Sigmoid colon (tissue), 7 donors: ENCODE data around the gene MDFI. TPM values are rescaled to one million over a fixed set of nuclear protein-coding genes. Genes with fewer than 3 reads are reported as not detected.

Source experiments
- DNase-seq: peaks from one replicate; pipeline ENCODE4 v3.0.0-alpha.2; 2019
- H3K27ac ChIP-seq, 4 donors: fragments of 200-600 bp; sonication (generic); one replicate each; pipeline ENCODE4 v1.5.1; 2016 to 2019; ENCODE audit warnings: mild to moderate bottlenecking in 1 of 4
- H3K27me3 ChIP-seq, 3 donors: fragments of 200-600 bp; sonication (generic); one replicate each; pipeline ENCODE4 v1.5.1; 2019; ENCODE audit warnings: mild to moderate bottlenecking in 1 of 3
- H3K36me3 ChIP-seq, 4 donors: fragments of 200-600 bp; sonication (generic); one replicate each; pipeline ENCODE4 v1.5.1; 2016 to 2019
- H3K4me1 ChIP-seq, 4 donors: fragments of 200-600 bp; sonication (generic); one replicate each; pipeline ENCODE4 v1.5.1; 2017 to 2019
- H3K4me3 ChIP-seq, 4 donors: fragments of 200-600 bp; sonication (generic); one replicate each; pipeline ENCODE4 v1.5.1; 2017 to 2019; ENCODE audit warnings: mild to moderate bottlenecking in 2 of 4, moderate library complexity in 1 of 4
- H3K9me3 ChIP-seq, 4 donors: fragments of 200-600 bp in 3 of 4; sonication (generic) in 3 of 4; one replicate each; pipeline versions ENCODE4 v1.5.1 to v1.6.1; 2013 to 2019
- CTCF ChIP-seq, 4 experiments: fragments of 450-650 bp in 3 of 4; fragments of 200-600 bp in 1 of 4; IDR thresholded peaks; one replicate each; pipeline ENCODE4 v1.5.1; 2016 to 2019; ENCODE audit warnings: antibody characterized with exemption in 4 of 4, mild to moderate bottlenecking in 3 of 4, moderate library complexity in 2 of 4
- EP300 ChIP-seq, 4 donors: sonication (generic); formaldehyde crosslinking; IDR thresholded peaks; one replicate each; pipeline ENCODE4 v1.6.1; 2017; ENCODE audit warnings: antibody characterized with exemption in 4 of 4
- POLR2A ChIP-seq, 2 donors: fragments of 450-650 bp; IDR thresholded peaks; one replicate each; pipeline ENCODE4 v1.6.1; 2016; ENCODE audit warnings: antibody characterized with exemption in 2 of 2, mild to moderate bottlenecking in 2 of 2, moderate library complexity in 2 of 2
- POLR2AphosphoS5 ChIP-seq, 4 donors: sonication (generic); formaldehyde crosslinking; IDR thresholded peaks; one replicate each; pipeline ENCODE4 v1.6.1; 2017; ENCODE audit warnings: antibody characterized with exemption in 4 of 4
- WGBS, 2 donors: extraction: QIAGEN DNeasy Blood & Tissue Kit; methylation state at CpG; one replicate each; pipeline ENCODE4 v1.1.7; 2013; 5-methylcytosine and 5-hydroxymethylcytosine counted together
- intact Hi-C: fragments of 100-400 bp; cut with DNase I; formaldehyde crosslinking; loops from one replicate; pipeline ENCODE4 v1.15.1; 2023
- polyA plus RNA-seq, 3 donors: library from polyadenylated mRNA; stranded (reverse); fragments of 200-250 nt; gene quantifications; one replicate each; pipeline ENCODE4 v1.2.3, GENCODE V29; 2013
- total RNA-seq, 4 donors: library from RNA; depleted of rRNA; stranded (reverse); fragments of >200 nt; gene quantifications; one replicate each; pipeline ENCODE4 v1.1.0, GENCODE V29; 2016
- donor health status: healthy with polysubstance abuse.
- donor health status: Bipolar disorder and iron deficiency.
- donor health status: healthy.

Gene MDFI
- total and polyA plus RNA-seq, 7 donors, result 0.69 to 8.6 (median 4.6) TPM

GRCh38 chr6:41695825-41696224 lies 57.6 kb downstream of the MDFI start:
- no peaks in the 10 kb centered on the region for H3K27me3 ChIP-seq
- H3K9me3 ChIP-seq, result no peaks in the 10 kb centered on the region
- TF ChIP-seq POLR2A (IDR thresholded peaks at IDR 0.05), result no peak
- TF ChIP-seq POLR2AphosphoS5 (IDR thresholded peaks at IDR 0.05), result no peak
- no peak for TF ChIP-seq CTCF (IDR thresholded peaks at IDR 0.05)
- no peak for TF ChIP-seq EP300 (IDR thresholded peaks at IDR 0.05)
- H3K4me3 ChIP-seq, result no peak overlapping the region
- no peak overlapping the region for H3K27ac ChIP-seq
- H3K4me1 ChIP-seq, result peaks cover 0 to 28% (median 9%) of the 10 kb centered on the region in 4 donors
- intact Hi-C loops, result no loop called here
- 91 to 95% methylated on average over 6 of the region's 6 CpGs for whole genome bisulfite sequencing, 2 donors
- peaks cover 2 to 20% (median 3%) of the 10 kb centered on the region in 4 donors for H3K36me3 ChIP-seq
- no peak for DNase-seq

GRCh38 chr6:41696788-41697187 lies 58.5 kb downstream of the MDFI start:
- no peak overlapping the region for H3K27ac ChIP-seq
- H3K36me3 ChIP-seq, result peaks cover 0 to 16% (median 0%) of the 10 kb centered on the region in 4 donors
- WGBS, 2 donors, result 93 to 94% methylated on average over 6 of the region's 6 CpGs
- no peaks in the 10 kb centered on the region for H3K27me3 ChIP-seq
- no peak overlapping the region for H3K4me3 ChIP-seq
- DNase-seq, result no peak
- peaks cover 0 to 30% (median 9%) of the 10 kb centered on the region in 4 donors for H3K4me1 ChIP-seq
- no peaks in the 10 kb centered on the region for H3K9me3 ChIP-seq
- TF ChIP-seq EP300 (IDR thresholded peaks at IDR 0.05), result no peak
- TF ChIP-seq POLR2A (IDR thresholded peaks at IDR 0.05), result no peak
- no peak for TF ChIP-seq CTCF (IDR thresholded peaks at IDR 0.05)
- TF ChIP-seq POLR2AphosphoS5 (IDR thresholded peaks at IDR 0.05), result no peak
- intact Hi-C loops, result no loop called here

GRCh38 chr6:41697861-41698781 lies 59.9 kb downstream of the MDFI start:
- peak overlapping the region in 3 of 4 donors; percentile 9 to 29 (median 19) for H3K27ac ChIP-seq
- H3K9me3 ChIP-seq, result no peaks in the 10 kb centered on the region
- peaks cover 0 to 16% (median 2%) of the 10 kb centered on the region in 4 donors for H3K36me3 ChIP-seq
- no peak for TF ChIP-seq POLR2A (IDR thresholded peaks at IDR 0.05)
- intact Hi-C loops, result no loop called here
- no peak for DNase-seq
- H3K4me3 ChIP-seq, result no peak overlapping the region
- H3K4me1 ChIP-seq, result peaks cover 0 to 32% (median 14%) of the 10 kb centered on the region in 4 donors
- WGBS, 2 donors, result 83 to 85% methylated on average over 15 of the region's 15 CpGs
- no peaks in the 10 kb centered on the region for H3K27me3 ChIP-seq

- 91 to 93% methylated on average over 2 of the region's 2 CpGs for WGBS, 2 donors
- no peak overlapping the region for H3K4me3 ChIP-seq
- H3K4me1 ChIP-seq, result peaks cover 0 to 31% (median 18%) of the 10 kb centered on the region in 4 donors
- H3K36me3 ChIP-seq, result peaks cover 0 to 16% (median 2%) of the 10 kb centered on the region in 4 donors
- TF ChIP-seq POLR2A (IDR thresholded peaks at IDR 0.05), result no peak
- TF ChIP-seq POLR2AphosphoS5 (IDR thresholded peaks at IDR 0.05), result no peak
- no peak for TF ChIP-seq EP300 (IDR thresholded peaks at IDR 0.05)
- no peak for TF ChIP-seq CTCF (IDR thresholded peaks at IDR 0.05)
- DNase-seq, result no peak
- H3K9me3 ChIP-seq, result no peaks in the 10 kb centered on the region
- intact Hi-C loops, result no loop called here
- H3K27me3 ChIP-seq, result no peaks in the 10 kb centered on the region
- H3K27ac ChIP-seq, result peak overlapping the region in 2 of 4 donors; percentile 19 to 29
These were observed 60.8 kb downstream of the MDFI start for GRCh38 chr6:41699063-41699462.
